OCI-LY7 (cell line): ENCODE results near the gene DAPK2. TPM values are rescaled to one million over a fixed set of nuclear protein-coding genes. Genes with fewer than 3 reads are reported as not detected.

Experiments
- BruUV-seq: library from RNA; stranded (reverse); fragments of 400-500 nt; replicated peaks from 2 replicates; lab custom pipeline; 2021; lab: Mats Ljungman, UMichigan
- CTCF ChIA-PET: fragments of 300-600 bp; sonication (Branson Sonifier 250); formaldehyde crosslinking; loops from one replicate; lab custom pipeline; 2022; ENCODE audit warnings: antibody characterized with exemption; ENCODE audit not compliant: unreplicated experiment; lab: Charles Lee
- POLR2A ChIA-PET: fragments of 300-600 bp; sonication (Branson Sonifier 250); formaldehyde crosslinking; loops from one replicate; lab custom pipeline; 2022; ENCODE audit warnings: antibody characterized with exemption; lab: Charles Lee
- DNase-seq: peaks from one replicate; pipeline ENCODE4 v3.0.0-alpha.2; 2015; ENCODE audit warnings: low spot score
- H2AFZ ChIP-seq: fragments of 200-600 bp; sonication (generic), shearing (Covaris generic); 2 replicates; pipeline ENCODE4 v1.6.1; 2014; ENCODE audit warnings: mild to moderate bottlenecking, antibody characterized with exemption, low read length, moderate library complexity
- H3K27ac ChIP-seq: fragments of 200-600 bp; sonication (generic); 2 replicates; pipeline ENCODE4 v1.5.1; 2014; ENCODE audit warnings: mixed run types, low read depth, mild to moderate bottlenecking, moderate library complexity, low read length, inconsistent platforms; ENCODE audit not compliant: poor library complexity, severe bottlenecking
- H3K36me3 ChIP-seq: fragments of 200-600 bp; sonication (generic); 2 replicates; pipeline ENCODE4 v1.6.1; 2014; ENCODE audit warnings: mild to moderate bottlenecking, antibody characterized with exemption, low read length, moderate library complexity, mixed read lengths; ENCODE audit not compliant: insufficient read depth
- H3K4me1 ChIP-seq: fragments of 200-600 bp; sonication (generic); 2 replicates; pipeline ENCODE4 v1.5.1; 2014; ENCODE audit warnings: mild to moderate bottlenecking, low read length; ENCODE audit not compliant: insufficient read depth, poor library complexity, severe bottlenecking
- H3K4me2 ChIP-seq: fragments of 200-600 bp; sonication (generic); 2 replicates; pipeline ENCODE4 v1.6.1; 2014; ENCODE audit warnings: mild to moderate bottlenecking, low read length
- H3K4me3 ChIP-seq: fragments of 200-600 bp; sonication (generic); 2 replicates; pipeline ENCODE4 v1.5.1; 2014; ENCODE audit warnings: mild to moderate bottlenecking, low read depth, low read length; ENCODE audit not compliant: poor library complexity, severe bottlenecking
- H3K79me2 ChIP-seq: fragments of 200-600 bp; sonication (generic); 2 replicates; pipeline ENCODE4 v1.6.1; 2016; ENCODE audit warnings: low read depth, mild to moderate bottlenecking, low read length, moderate library complexity, mixed read lengths; ENCODE audit not compliant: insufficient read depth
- H3K9me2 ChIP-seq: fragments of 200-600 bp; sonication (generic); 2 replicates; pipeline ENCODE4 v1.6.1; 2016; ENCODE audit warnings: mild to moderate bottlenecking, low read length, mixed read lengths; ENCODE audit not compliant: insufficient read depth
- H3K9me3 ChIP-seq: fragments of 200-600 bp; sonication (generic); 2 replicates; pipeline ENCODE4 v1.6.1; 2014; ENCODE audit warnings: mild to moderate bottlenecking, mixed run types, low read length, mixed read lengths
- H4K20me1 ChIP-seq: fragments of 200-600 bp; sonication (generic); 2 replicates; pipeline ENCODE4 v1.6.1; 2014; ENCODE audit warnings: mild to moderate bottlenecking, antibody characterized with exemption, low read length, moderate library complexity, mixed read lengths; ENCODE audit not compliant: insufficient read depth
- EZH2phosphoT487 ChIP-seq: fragments of 200-600 bp; sonication (generic); IDR thresholded peaks from 2 replicates; pipeline ENCODE4 v1.6.1; 2018; ENCODE audit warnings: low read depth, borderline replicate concordance, mild to moderate bottlenecking, mixed run types, antibody characterized with exemption, low read length, moderate library complexity, mixed read lengths
- intact Hi-C: fragments of 100-400 bp; cut with micrococcal nuclease; formaldehyde crosslinking; loops from one replicate; pipeline ENCODE4 v1.10.0; 2022; ENCODE audit not compliant: unreplicated experiment
- total RNA-seq, 2 experiments: library from RNA; depleted of rRNA in 1 of 2; stranded (reverse); fragments of >200 nt in 1 of 2; shearing (Covaris generic) in 1 of 2; gene quantifications; 2 replicates each; pipeline ENCODE4 v1.2.3, GENCODE V29; 2014 to 2022
- TF ChIP-seq, protein P1 (sequence below): fragments of 200-600 bp; sonication (generic); conservative IDR thresholded peaks from 2 replicates; pipeline ENCODE4 v1.5.1; 2014; ENCODE audit warnings: mild to moderate bottlenecking, antibody characterized with exemption, low read length, moderate library complexity, mixed read lengths

DAPK2 gene
- total RNA-seq, 2 experiments from 2014 or later: 0.36 to 1.2 TPM

DNA sequence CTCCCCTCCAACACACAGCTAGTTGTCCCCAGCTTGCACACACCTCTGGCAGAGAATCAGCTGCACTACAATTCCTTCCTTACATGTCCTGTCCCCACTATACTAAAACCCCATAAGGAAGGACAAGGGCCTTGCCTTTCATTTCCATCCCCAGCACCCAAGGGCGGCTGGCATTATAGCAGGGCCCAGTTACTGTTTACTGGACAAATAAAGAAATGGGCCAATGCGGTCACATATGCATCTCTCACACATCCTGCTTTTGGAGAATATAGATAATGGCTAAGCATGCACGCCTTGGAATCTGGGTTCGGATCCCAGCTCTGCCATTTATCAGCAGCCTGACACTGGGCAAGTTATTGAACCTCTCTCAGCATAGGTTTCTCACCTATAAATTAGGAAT, 99.1 kb downstream of the DAPK2 start:
- no peak overlapping the region for H3K27ac ChIP-seq
- no peaks in the 10 kb centered on the region for H3K36me3 ChIP-seq
- H3K79me2 ChIP-seq: no peaks in the 10 kb centered on the region
- intact Hi-C loops: no loop called here
- H3K9me2 ChIP-seq: no peaks in the 10 kb centered on the region
- no peak for DNase-seq
- POLR2A ChIA-PET: interaction anchor here (0.7 to 0.9 kb wide), 2 partner anchors 80 to 195 kb away, joined by 3 read pairs; no protein-coding TSS in a partner anchor
- H3K4me2 ChIP-seq: no peak overlapping the region
- H3K9me3 ChIP-seq: no peaks in the 10 kb centered on the region
- TF ChIP-seq, protein P1, sequence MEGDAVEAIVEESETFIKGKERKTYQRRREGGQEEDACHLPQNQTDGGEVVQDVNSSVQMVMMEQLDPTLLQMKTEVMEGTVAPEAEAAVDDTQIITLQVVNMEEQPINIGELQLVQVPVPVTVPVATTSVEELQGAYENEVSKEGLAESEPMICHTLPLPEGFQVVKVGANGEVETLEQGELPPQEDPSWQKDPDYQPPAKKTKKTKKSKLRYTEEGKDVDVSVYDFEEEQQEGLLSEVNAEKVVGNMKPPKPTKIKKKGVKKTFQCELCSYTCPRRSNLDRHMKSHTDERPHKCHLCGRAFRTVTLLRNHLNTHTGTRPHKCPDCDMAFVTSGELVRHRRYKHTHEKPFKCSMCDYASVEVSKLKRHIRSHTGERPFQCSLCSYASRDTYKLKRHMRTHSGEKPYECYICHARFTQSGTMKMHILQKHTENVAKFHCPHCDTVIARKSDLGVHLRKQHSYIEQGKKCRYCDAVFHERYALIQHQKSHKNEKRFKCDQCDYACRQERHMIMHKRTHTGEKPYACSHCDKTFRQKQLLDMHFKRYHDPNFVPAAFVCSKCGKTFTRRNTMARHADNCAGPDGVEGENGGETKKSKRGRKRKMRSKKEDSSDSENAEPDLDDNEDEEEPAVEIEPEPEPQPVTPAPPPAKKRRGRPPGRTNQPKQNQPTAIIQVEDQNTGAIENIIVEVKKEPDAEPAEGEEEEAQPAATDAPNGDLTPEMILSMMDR: no peak
- no peak for TF ChIP-seq EZH2phosphoT487
- H3K4me1 ChIP-seq: no peaks in the 10 kb centered on the region
- CTCF ChIA-PET: no interaction called here
- no peak overlapping the region for H3K4me3 ChIP-seq
- BruUV-seq: no TSS peak
- no peaks in the 10 kb centered on the region for H4K20me1 ChIP-seq
- no peak overlapping the region for H2AFZ ChIP-seq

DNA sequence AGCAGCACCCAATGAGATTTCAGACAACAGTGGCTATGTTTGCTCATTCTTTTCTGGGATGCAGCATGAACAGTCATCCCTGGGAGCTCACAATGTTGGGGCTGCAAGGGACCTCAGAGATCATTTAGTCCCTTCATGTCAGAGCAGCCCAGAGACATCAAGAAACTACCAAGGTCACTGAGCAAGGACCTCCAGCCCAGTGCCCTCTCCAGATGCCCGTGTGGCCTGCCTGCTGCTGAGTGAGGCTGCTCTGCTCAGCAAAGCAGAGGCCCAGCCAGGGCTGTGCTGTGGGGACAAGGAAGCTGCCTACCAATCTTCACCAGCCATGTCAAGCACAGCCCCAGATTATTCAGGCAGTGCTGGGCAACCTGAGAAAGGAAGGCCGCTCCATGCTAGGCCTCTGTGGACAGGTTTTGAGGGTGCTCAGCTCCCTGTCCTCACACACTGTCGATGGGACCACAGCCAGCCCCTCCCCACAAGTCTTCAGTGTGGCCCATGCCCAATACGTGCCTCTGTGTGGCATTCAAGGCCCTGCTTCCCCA, 99.7 kb downstream of the DAPK2 start:
- intact Hi-C loops: no loop called here
- H3K9me3 ChIP-seq: no peaks in the 10 kb centered on the region
- H2AFZ ChIP-seq: no peak overlapping the region
- no peaks in the 10 kb centered on the region for H3K9me2 ChIP-seq
- H3K4me1 ChIP-seq: no peaks in the 10 kb centered on the region
- H4K20me1 ChIP-seq: no peaks in the 10 kb centered on the region
- no peak for TF ChIP-seq EZH2phosphoT487
- TF ChIP-seq, protein P1: no peak
- no peak overlapping the region for H3K27ac ChIP-seq
- BruUV-seq: no TSS peak
- H3K4me2 ChIP-seq: no peak overlapping the region
- POLR2A ChIA-PET: interaction anchor here (0.7 to 0.9 kb wide), 2 partner anchors 80 to 195 kb away, joined by 3 read pairs; no protein-coding TSS in a partner anchor
- H3K36me3 ChIP-seq: no peaks in the 10 kb centered on the region
- no peak for DNase-seq
- CTCF ChIA-PET: interaction anchor here (2.5 kb wide), 1 partner anchor 62 kb away, joined by 6 read pairs; no protein-coding TSS in a partner anchor
- H3K79me2 ChIP-seq: no peaks in the 10 kb centered on the region
- no peak overlapping the region for H3K4me3 ChIP-seq

DNA sequence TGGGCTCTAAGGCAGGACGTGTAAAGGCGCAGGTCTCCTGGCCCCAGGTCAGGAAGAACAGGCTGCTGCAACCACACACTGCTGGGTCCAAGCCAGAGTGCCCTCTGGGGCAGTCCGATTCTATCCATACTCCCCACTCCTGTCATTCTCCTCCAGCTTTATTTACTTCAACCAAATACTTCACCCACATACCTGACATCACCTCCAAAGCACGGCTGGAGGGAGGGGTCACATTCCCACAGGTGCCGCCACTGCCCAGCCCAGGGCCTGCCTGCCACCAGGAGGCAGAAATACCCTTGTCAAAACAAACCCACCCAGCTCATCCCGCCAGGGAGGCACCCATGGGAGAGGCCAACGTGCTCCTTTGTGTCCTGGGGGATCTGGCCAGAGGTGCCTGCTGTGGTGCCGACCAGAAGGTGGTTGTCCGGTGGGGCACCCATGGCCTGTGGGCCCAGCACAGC, 100.4 kb downstream of the DAPK2 start:
- Histone ChIP-seq H3K4me2 (no peak overlapping the region), H3K36me3 (no peaks in the 10 kb centered on the region), H3K4me3 (no peak overlapping the region), H2AFZ (peak overlapping the region; percentile 75), H4K20me1 (no peaks in the 10 kb centered on the region), H3K27ac (no peak overlapping the region), H3K4me1 (no peaks in the 10 kb centered on the region), H3K9me2 (no peaks in the 10 kb centered on the region), H3K9me3 (no peaks in the 10 kb centered on the region), H3K79me2 (no peaks in the 10 kb centered on the region)
- DNase-seq: no peak
- BruUV-seq: no TSS peak
- intact Hi-C loops: no loop called here
- ChIA-PET POLR2A (interaction anchor here (0.8 to 1.2 kb wide), 3 partner anchors 9 to 120 kb away, joined by 3 read pairs; no protein-coding TSS in a partner anchor), CTCF (interaction anchor here (0.8 to 2.5 kb wide), 6 partner anchors 10 to 194 kb away, joined by 3 to 7 read pairs (median 4); no protein-coding TSS in a partner anchor)
- no peak for TF ChIP-seq EZH2phosphoT487
- TF ChIP-seq, protein P1: no peak
